ENCODE data around the gene ELOVL7.

DNA sequence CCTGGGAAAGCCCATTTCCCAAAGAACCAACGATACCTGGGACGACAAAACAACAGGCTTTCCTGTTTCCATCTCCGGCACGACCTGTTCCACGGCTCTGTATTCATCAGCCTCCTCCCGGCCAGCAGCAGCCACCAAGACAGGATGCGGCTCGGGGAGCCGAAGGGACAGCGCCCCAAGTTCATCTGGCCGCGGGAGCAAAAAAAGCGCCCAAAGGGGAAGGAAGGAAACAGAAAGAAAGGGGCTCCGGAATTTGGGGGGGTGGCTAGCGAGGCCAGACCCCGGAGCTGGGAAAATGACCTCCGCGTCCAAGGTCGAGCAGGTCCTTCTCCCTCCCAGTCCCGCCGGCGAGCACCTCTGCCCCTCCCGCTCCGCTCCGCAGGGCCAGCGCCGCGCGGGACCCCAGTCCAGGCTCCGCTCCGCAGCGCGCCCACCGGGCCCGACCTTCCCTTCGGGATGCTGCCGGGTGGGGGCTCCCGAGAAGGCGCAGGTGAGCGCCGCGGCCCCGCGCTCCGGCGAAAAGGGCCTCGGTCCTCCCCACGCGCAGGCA, 608 bp downstream of the ELOVL7 start:
- no peak for TF ChIP-seq POLR2A (IDR thresholded peaks at IDR 0.05)
- TF ChIP-seq, protein P1, sequence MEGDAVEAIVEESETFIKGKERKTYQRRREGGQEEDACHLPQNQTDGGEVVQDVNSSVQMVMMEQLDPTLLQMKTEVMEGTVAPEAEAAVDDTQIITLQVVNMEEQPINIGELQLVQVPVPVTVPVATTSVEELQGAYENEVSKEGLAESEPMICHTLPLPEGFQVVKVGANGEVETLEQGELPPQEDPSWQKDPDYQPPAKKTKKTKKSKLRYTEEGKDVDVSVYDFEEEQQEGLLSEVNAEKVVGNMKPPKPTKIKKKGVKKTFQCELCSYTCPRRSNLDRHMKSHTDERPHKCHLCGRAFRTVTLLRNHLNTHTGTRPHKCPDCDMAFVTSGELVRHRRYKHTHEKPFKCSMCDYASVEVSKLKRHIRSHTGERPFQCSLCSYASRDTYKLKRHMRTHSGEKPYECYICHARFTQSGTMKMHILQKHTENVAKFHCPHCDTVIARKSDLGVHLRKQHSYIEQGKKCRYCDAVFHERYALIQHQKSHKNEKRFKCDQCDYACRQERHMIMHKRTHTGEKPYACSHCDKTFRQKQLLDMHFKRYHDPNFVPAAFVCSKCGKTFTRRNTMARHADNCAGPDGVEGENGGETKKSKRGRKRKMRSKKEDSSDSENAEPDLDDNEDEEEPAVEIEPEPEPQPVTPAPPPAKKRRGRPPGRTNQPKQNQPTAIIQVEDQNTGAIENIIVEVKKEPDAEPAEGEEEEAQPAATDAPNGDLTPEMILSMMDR (IDR thresholded peaks at IDR 0.05) = no peak
